Body of pancreas (tissue), 4 donors: ENCODE measurements around the gene APOA5. TPM values are rescaled to one million over a fixed set of nuclear protein-coding genes. Genes with fewer than 3 reads are reported as not detected.

Experiments
- ATAC-seq: fragments of 150-250 bp; one replicate; pipeline ENCODE4 v1.9.1; 2016
- DNase-seq, 4 donors: peaks; one replicate each; pipeline ENCODE4 v3.0.0-alpha.2; 2019
- H3K27ac ChIP-seq, 4 donors: fragments of 200-600 bp; sonication (generic); 1 replicate in 3 of 4; 2 replicates in 1 of 4; pipeline versions ENCODE4 v1.5.1 to v1.6.1; 2016 to 2019; ENCODE audit warnings: mild to moderate bottlenecking in 1 of 4, mixed read lengths in 1 of 4, moderate library complexity in 1 of 4
- H3K27me3 ChIP-seq, 2 donors: fragments of 200-600 bp; sonication (generic); one replicate each; pipeline ENCODE4 v1.6.0; 2016; ENCODE audit warnings: mild to moderate bottlenecking in 1 of 2
- H3K36me3 ChIP-seq, 2 donors: fragments of 200-600 bp; sonication (generic); replicated peaks in 1 of 2; 2 replicates each; pipeline ENCODE4 v1.5.1; 2016; ENCODE audit warnings: low read depth in 2 of 2; ENCODE audit not compliant: insufficient read depth in 1 of 2
- H3K4me1 ChIP-seq: fragments of 200-600 bp; sonication (generic); one replicate; pipeline ENCODE4 v1.6.0; 2016
- H3K4me3 ChIP-seq, 2 donors: fragments of 200-600 bp; sonication (generic); 1 replicate in 1 of 2; 2 replicates in 1 of 2; pipeline ENCODE4 v1.5.1; 2016 to 2019
- H3K9me3 ChIP-seq, 3 donors: fragments of 200-600 bp; sonication (generic); 1 replicate in 2 of 3; 2 replicates in 1 of 3; pipeline ENCODE4 v1.5.1; 2016
- CTCF ChIP-seq, 7 experiments: fragments of 450-650 bp in 4 of 7; fragments of 200-600 bp in 3 of 7; sonication (generic) in 3 of 7; IDR thresholded peaks; one replicate each; pipeline ENCODE4 v1.5.1; 2016 to 2019; ENCODE audit warnings: antibody characterized with exemption in 7 of 7
- POLR2A ChIP-seq, 3 donors: fragments of 450-650 bp; IDR thresholded peaks; one replicate each; pipeline ENCODE4 v1.6.1; 2016; ENCODE audit warnings: antibody characterized with exemption in 3 of 3, mild to moderate bottlenecking in 2 of 3
- WGBS, 2 donors: methylation state at CpG; one replicate each; pipeline ENCODE4 v1.1.5; 2017; 5-methylcytosine and 5-hydroxymethylcytosine counted together
- intact Hi-C: fragments of 100-400 bp; cut with DNase I; formaldehyde crosslinking; loops from one replicate; pipeline ENCODE4 v1.15.1; 2023
- total RNA-seq, 2 donors: library from RNA; depleted of rRNA; stranded (reverse); fragments of >200 nt; gene quantifications; one replicate each; pipeline ENCODE4 v1.1.0, GENCODE V29; 2016

The APOA5 gene
- total RNA-seq, 2 donors from 2014 or later = 2.6 TPM; not detected in 1

DNA sequence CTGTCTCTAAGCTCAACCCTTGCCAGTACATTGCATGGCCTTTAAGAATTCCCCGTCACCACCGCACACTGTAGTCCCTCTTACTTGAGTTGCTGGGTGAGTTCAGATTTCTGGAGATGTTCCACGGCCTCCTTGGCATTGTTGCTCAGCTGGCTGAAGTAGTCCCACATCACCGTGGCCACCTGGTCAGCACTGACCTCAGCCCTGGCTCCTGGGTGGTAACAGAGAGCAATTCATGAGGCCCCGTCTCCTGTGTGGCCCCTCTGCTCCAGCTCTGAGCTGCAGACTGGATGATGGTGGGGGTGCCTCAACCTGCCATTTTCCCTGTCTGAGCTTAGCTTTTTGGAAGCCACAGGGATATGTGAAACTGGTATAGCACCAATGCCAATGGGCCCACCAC lies 30.9 kb upstream of the APOA5 start:
- Histone ChIP-seq H3K4me3 (no peak overlapping the region), H3K9me3 (no peaks in the 10 kb centered on the region), H3K36me3 (no peaks in the 10 kb centered on the region), H3K27ac (no peak overlapping the region), H3K27me3 (no peaks in the 10 kb centered on the region), H3K4me1 (no peaks in the 10 kb centered on the region)
- TF ChIP-seq POLR2A (IDR thresholded peaks at IDR 0.05) = no peak
- no peak for TF ChIP-seq CTCF (IDR thresholded peaks at IDR 0.05)
- no peak for ATAC-seq
- DNase-seq = no peak
- intact Hi-C loops = no loop called here
- WGBS, 2 donors = 70 to 78% methylated on average over 5 of the region's 5 CpGs

DNA sequence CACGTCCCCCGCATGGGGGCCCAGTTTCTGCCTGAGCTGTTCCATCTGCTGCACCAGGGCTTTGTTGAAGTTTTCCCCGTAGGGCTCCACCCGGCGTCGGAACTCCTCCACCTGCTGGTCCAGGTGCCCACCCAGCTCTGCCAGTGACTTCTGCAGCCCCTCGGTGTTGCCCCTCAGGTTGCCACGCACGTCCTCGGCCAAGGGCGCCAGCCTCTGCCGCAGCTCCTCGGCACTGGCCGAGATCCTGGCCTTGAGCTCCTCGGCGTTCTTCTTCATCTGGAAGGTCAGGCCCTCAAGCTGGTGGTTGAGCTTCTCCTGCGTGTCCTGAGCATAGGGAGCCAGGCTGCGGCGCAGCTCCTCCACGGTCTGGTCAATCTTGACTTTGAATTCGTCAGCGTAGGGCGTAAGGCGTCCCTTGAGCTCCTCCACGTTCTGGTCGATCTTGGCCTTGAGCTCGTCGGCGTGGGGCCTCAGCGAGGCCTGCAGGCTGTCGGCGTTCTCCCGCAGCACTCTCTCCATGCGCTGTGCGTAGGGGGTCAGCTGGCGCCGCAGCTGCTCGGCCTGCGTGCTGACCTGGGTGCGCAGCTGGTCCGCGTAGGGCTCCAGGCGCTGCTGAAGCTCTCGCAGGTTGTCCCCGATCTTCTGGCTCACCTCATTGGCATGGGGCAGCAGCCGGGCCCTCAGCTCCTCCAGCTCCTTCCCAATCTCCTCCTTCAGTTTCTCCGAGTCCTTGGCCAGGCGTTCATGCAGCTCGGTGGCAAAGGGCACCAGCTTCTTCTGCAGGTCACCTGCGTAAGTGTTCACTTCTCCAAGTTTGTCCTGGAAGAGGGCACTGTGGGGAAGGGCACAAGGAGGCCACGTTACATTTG lies 29.6 kb upstream of the APOA5 start:
- Histone ChIP-seq H3K4me1 (no peaks in the 10 kb centered on the region), H3K36me3 (no peaks in the 10 kb centered on the region), H3K4me3 (no peak overlapping the region), H3K27me3 (no peaks in the 10 kb centered on the region), H3K27ac (no peak overlapping the region), H3K9me3 (no peaks in the 10 kb centered on the region)
- no peak for DNase-seq
- intact Hi-C loops = no loop called here
- TF ChIP-seq CTCF (IDR thresholded peaks at IDR 0.05) = no peak
- TF ChIP-seq POLR2A (IDR thresholded peaks at IDR 0.05) = no peak
- no peak for ATAC-seq
- WGBS, 2 donors = 91 to 93% methylated on average over 24 to 44 of the region's 51 CpGs

DNA sequence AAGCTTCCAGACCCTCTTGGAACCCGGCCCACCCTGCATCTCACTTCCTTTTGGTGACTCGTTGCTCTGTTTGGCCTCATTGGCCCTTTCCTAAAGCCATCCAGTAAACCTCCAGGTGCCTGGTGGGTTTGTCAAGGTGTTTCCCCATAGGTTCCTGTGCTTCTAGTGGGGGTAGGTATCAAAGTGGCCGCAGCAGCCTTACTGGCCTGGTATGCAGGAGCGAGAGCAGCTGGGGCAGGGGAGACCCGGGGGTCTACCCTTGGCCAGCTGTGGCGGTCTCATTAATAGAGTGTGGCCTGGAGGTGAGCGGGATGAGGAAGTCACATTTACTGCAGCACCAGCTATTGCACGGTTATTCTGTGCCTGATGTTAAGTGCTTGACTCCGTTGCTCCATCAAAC lies 27.4 kb upstream of the APOA5 start:
- WGBS, 2 donors = 86 to 87% methylated on average over 9 of the region's 9 CpGs
- Histone ChIP-seq H3K9me3 (no peaks in the 10 kb centered on the region), H3K27ac (no peak overlapping the region), H3K4me1 (no peaks in the 10 kb centered on the region), H3K36me3 (no peaks in the 10 kb centered on the region), H3K4me3 (no peak overlapping the region), H3K27me3 (no peaks in the 10 kb centered on the region)
- DNase-seq (no peak), ATAC-seq (no peak)
- TF ChIP-seq CTCF (IDR thresholded peaks at IDR 0.05) = no peak
- TF ChIP-seq POLR2A (IDR thresholded peaks at IDR 0.05) = no peak
- intact Hi-C loops = no loop called here

GRCh38 chr11:116814502-116814901 lies 22.8 kb upstream of the APOA5 start:
- Histone ChIP-seq H3K9me3 (no peaks in the 10 kb centered on the region), H3K4me3 (no peak overlapping the region), H3K27ac (no peak overlapping the region), H3K27me3 (no peaks in the 10 kb centered on the region), H3K36me3 (no peaks in the 10 kb centered on the region), H3K4me1 (peaks cover 19% of the 10 kb centered on the region)
- ATAC-seq (no peak), DNase-seq (no peak)
- TF ChIP-seq CTCF (IDR thresholded peaks at IDR 0.05) (no peak), POLR2A (IDR thresholded peaks at IDR 0.05) (no peak)
- WGBS, 2 donors = 84 to 91% methylated on average over 6 of the region's 6 CpGs
- intact Hi-C loops = no loop called here
